ENCODE data around the gene MYADML2. TPM values are rescaled to one million over a fixed set of nuclear protein-coding genes. Genes with fewer than 3 reads are reported as not detected.

The MYADML2 gene
- total RNA-seq (2021): 0.13 and 0.22 TPM in 2 replicates
- long read RNA-seq, partial matches to known transcripts: 0 of 2 reads
- long read RNA-seq, other reads (novel, unspliced or antisense): 2 of 2 reads

- no peak within 1 kb of the TSS for H2BK120ac ChIP-seq (ENCODE audit: low read depth, low read length, poor library complexity, severe bottlenecking)
- no peak within 1 kb of the TSS for H3K4me2 ChIP-seq (ENCODE audit: insufficient read depth, insufficient read length, low read length)
- no peaks in the 10 kb centered on the region for H3K79me2 ChIP-seq (ENCODE audit: insufficient read depth, low read length)
- H3K27me3 ChIP-seq (ENCODE audit: insufficient read depth, low read length): no peaks in the 10 kb centered on the region
- H3K79me1 ChIP-seq (ENCODE audit: insufficient read depth, low read depth, low read length, poor library complexity, severe bottlenecking): no peaks in the 10 kb centered on the region
- no peak within 1 kb of the TSS for H3K18ac ChIP-seq (ENCODE audit: insufficient read length, low read depth, low read length)
- no peak for TF ChIP-seq CTCF (conservative IDR thresholded peaks at IDR 0.05)
- H3K4me1 ChIP-seq (ENCODE audit: insufficient read depth, low read length): no peaks in the 10 kb centered on the region; the same call in 1 of the 2 replicates
- no peak within 1 kb of the TSS for H4K8ac ChIP-seq (replicated peaks; ENCODE audit: insufficient read length, low read depth, low read length)
- no peak within 1 kb of the TSS for H3K14ac ChIP-seq (ENCODE audit: insufficient read depth, low read length)
- Mint-ChIP-seq H3K4me3 (no peak within 1 kb of the TSS; a peak in 1 of 5 replicates), H3K27ac (peak within 1 kb of the TSS in 1 of 3 experiments; percentile 81; a peak in 1 of 7 replicates), H3K9me3 (no peaks in the 10 kb centered on the region), H3K27me3 (ENCODE audit: low read depth) (peaks cover 66% of the 10 kb centered on the region), H3K36me3 (ENCODE audit: insufficient read depth in 1 of 3, low read depth in 3 of 3) (no peaks in the 10 kb centered on the region), H3K4me1 (peaks cover 8 to 18% of the 10 kb centered on the region in 2 experiments)
- no peak for DNase-seq
- H3K9ac ChIP-seq (ENCODE audit: extremely low read depth, insufficient read length, low read length): no peak within 1 kb of the TSS
- H4K5ac ChIP-seq (ENCODE audit: insufficient read length, low read depth, low read length): no peak within 1 kb of the TSS
- H2BK20ac ChIP-seq (ENCODE audit: low read depth, low read length, poor library complexity, severe bottlenecking): no peak within 1 kb of the TSS
- H3K9me3 ChIP-seq (ENCODE audit: control insufficient read depth, low read depth, low read length): no peaks in the 10 kb centered on the region
- H4K91ac ChIP-seq (ENCODE audit: insufficient read length, low read depth, low read length): no peak within 1 kb of the TSS
- H3K23me2 ChIP-seq (ENCODE audit: insufficient read length, low read depth, low read length, poor library complexity, severe bottlenecking): no peaks in the 10 kb centered on the region
- H2AFZ ChIP-seq (ENCODE audit: low read length): no peak within 1 kb of the TSS
- H3T11ph ChIP-seq (ENCODE audit: low read length): no peak within 1 kb of the TSS
- H3K23ac ChIP-seq (ENCODE audit: insufficient read length, low read depth, low read length): no peak within 1 kb of the TSS
- no peak within 1 kb of the TSS for H2BK5ac ChIP-seq (ENCODE audit: insufficient read length, low read length)
- H4K20me1 ChIP-seq (ENCODE audit: control insufficient read depth, insufficient read depth, insufficient read length): no peaks in the 10 kb centered on the region
- no peak within 1 kb of the TSS for H3K4ac ChIP-seq (ENCODE audit: low read depth, low read length)
- no peak within 1 kb of the TSS for H3K56ac ChIP-seq (ENCODE audit: insufficient read length, low read depth, low read length)
- no peak within 1 kb of the TSS for H3K27ac ChIP-seq (ENCODE audit: insufficient read length, low read depth, low read length)
- H2AK5ac ChIP-seq (ENCODE audit: insufficient read length, low read length): no peak within 1 kb of the TSS
- no peak within 1 kb of the TSS for H2BK15ac ChIP-seq (ENCODE audit: low read depth, low read length)
- WGBS (ENCODE audit: extremely low coverage, insufficient read length, low lambda C conversion rate): no CpG with 5 or more reads among the region's 13 CpGs
- H2BK12ac ChIP-seq (ENCODE audit: insufficient read length, low read depth, low read length): no peak within 1 kb of the TSS
These were observed at the start of gene MYADML2 for GRCh38 chr17:81947189-81947588. TSS of gene MYADML2 (minus strand) at chr17:81947233. CDS start at chr17:81941741, 5,492 bp downstream.

Data from H9 (cell line).